ENCODE measurements around the gene LDHAL6B. TPM values are rescaled to one million over a fixed set of nuclear protein-coding genes. Genes with fewer than 3 reads are reported as not detected.

Gene LDHAL6B
- total RNA-seq, 1 experiment from 2014 or later: not detected

GRCh38 chr15:59194639-59195325, 11.9 kb upstream of the LDHAL6B start:
- H3K4me1 ChIP-seq: no peaks in the 10 kb centered on the region
- intact Hi-C loops (cut with micrococcal nuclease; ENCODE audit: unreplicated experiment): no loop called here
- CTCF ChIA-PET: no interaction called here
- Mint-ChIP-seq H3K4me3 (ENCODE audit: unreplicated experiment) (no peak overlapping the region), H3K4me1 (ENCODE audit: low read depth, unreplicated experiment) (no peaks in the 10 kb centered on the region), H3K36me3 (ENCODE audit: insufficient read depth, unreplicated experiment) (peaks cover 72% of the 10 kb centered on the region), H3K27ac (ENCODE audit: unreplicated experiment) (no peak overlapping the region), H3K9me3 (ENCODE audit: unreplicated experiment) (no peaks in the 10 kb centered on the region), H3K27me3 (ENCODE audit: insufficient read depth, unreplicated experiment) (no peaks in the 10 kb centered on the region)
- H3K36me3 ChIP-seq (ENCODE audit: control insufficient read depth, insufficient read depth, low read length): peaks cover 3% of the 10 kb centered on the region; the same call in 1 of the 2 replicates
- BruUV-seq (replicated peaks): no TSS peak
- no peak for TF ChIP-seq CTCF (IDR thresholded peaks at IDR 0.05; ENCODE audit: insufficient read depth in 1 of 2, low read depth in 1 of 2, low read length in 1 of 2, severe bottlenecking in 1 of 2, unreplicated experiment in 1 of 2)
- POLR2A ChIA-PET: no interaction called here
- H3K27me3 ChIP-seq (replicated peaks; ENCODE audit: control insufficient read depth, insufficient read depth, low read length): no peaks in the 10 kb centered on the region
- no peak for DNase-seq
- no peak overlapping the region for H3K4me3 ChIP-seq (ENCODE audit: low read depth, low read length)
- H3K9me3 ChIP-seq: no peaks in the 10 kb centered on the region

GRCh38 chr15:59196416-59196815, 10.2 kb upstream of the LDHAL6B start:
- POLR2A ChIA-PET: interaction anchor here (0.6 kb wide), 1 partner anchor 222 kb away, joined by 5 read pairs; no protein-coding TSS in a partner anchor
- Mint-ChIP-seq H3K27ac (ENCODE audit: unreplicated experiment) (no peak overlapping the region), H3K4me1 (ENCODE audit: low read depth, unreplicated experiment) (no peaks in the 10 kb centered on the region), H3K4me3 (ENCODE audit: unreplicated experiment) (no peak overlapping the region), H3K9me3 (ENCODE audit: unreplicated experiment) (no peaks in the 10 kb centered on the region), H3K27me3 (ENCODE audit: insufficient read depth, unreplicated experiment) (no peaks in the 10 kb centered on the region), H3K36me3 (ENCODE audit: insufficient read depth, unreplicated experiment) (peaks cover 73% of the 10 kb centered on the region)
- no TSS peak for BruUV-seq (replicated peaks)
- H3K4me3 ChIP-seq (ENCODE audit: low read depth, low read length): no peak overlapping the region
- H3K27me3 ChIP-seq (replicated peaks; ENCODE audit: control insufficient read depth, insufficient read depth, low read length): no peaks in the 10 kb centered on the region
- no peaks in the 10 kb centered on the region for H3K9me3 ChIP-seq
- no peak for DNase-seq
- TF ChIP-seq CTCF (IDR thresholded peaks at IDR 0.05; ENCODE audit: insufficient read depth in 1 of 2, low read depth in 1 of 2, low read length in 1 of 2, severe bottlenecking in 1 of 2, unreplicated experiment in 1 of 2): no peak
- intact Hi-C loops (cut with micrococcal nuclease; ENCODE audit: unreplicated experiment): no loop called here
- CTCF ChIA-PET: no interaction called here
- peaks cover 2% of the 10 kb centered on the region; the same call in 1 of the 2 replicates for H3K36me3 ChIP-seq (ENCODE audit: control insufficient read depth, insufficient read depth, low read length)
- H3K4me1 ChIP-seq: no peaks in the 10 kb centered on the region

- Histone ChIP-seq H3K4me1 (no peaks in the 10 kb centered on the region), H3K27me3 (replicated peaks; ENCODE audit: control insufficient read depth, insufficient read depth, low read length) (no peaks in the 10 kb centered on the region), H3K9me3 (no peaks in the 10 kb centered on the region), H3K4me3 (ENCODE audit: low read depth, low read length) (no peak overlapping the region), H3K36me3 (ENCODE audit: control insufficient read depth, insufficient read depth, low read length) (peaks cover 2% of the 10 kb centered on the region; the same call in 1 of the 2 replicates)
- DNase-seq: no peak
- intact Hi-C loops (cut with micrococcal nuclease; ENCODE audit: unreplicated experiment): no loop called here
- POLR2A ChIA-PET: no interaction called here
- no peak for TF ChIP-seq CTCF (IDR thresholded peaks at IDR 0.05; ENCODE audit: insufficient read depth in 1 of 2, low read depth in 1 of 2, low read length in 1 of 2, severe bottlenecking in 1 of 2, unreplicated experiment in 1 of 2)
- no peak overlapping the region for H3K4me3 Mint-ChIP-seq (ENCODE audit: unreplicated experiment)
- CTCF ChIA-PET: no interaction called here
- H3K9me3 Mint-ChIP-seq (ENCODE audit: unreplicated experiment): no peaks in the 10 kb centered on the region
- no peak overlapping the region for H3K27ac Mint-ChIP-seq (ENCODE audit: unreplicated experiment)
- no TSS peak for BruUV-seq (replicated peaks)
- H3K27me3 Mint-ChIP-seq (ENCODE audit: insufficient read depth, unreplicated experiment): no peaks in the 10 kb centered on the region
- H3K36me3 Mint-ChIP-seq (ENCODE audit: insufficient read depth, unreplicated experiment): peaks cover 73% of the 10 kb centered on the region
- no peaks in the 10 kb centered on the region for H3K4me1 Mint-ChIP-seq (ENCODE audit: low read depth, unreplicated experiment)
Measured at GRCh38 chr15:59197454-59197853, 9.2 kb upstream of the LDHAL6B start.
